HuH-7.5 (cell line): ENCODE data around the gene ATP8B4.
A peak's percentile ranks its signal among the peaks of the same experiment; 100 is the strongest.

Experiments
- DNase-seq: peaks from one replicate; pipeline ENCODE4 v3.0.0; 2011; ENCODE audit warnings: low spot score

The ATP8B4 gene

DNA sequence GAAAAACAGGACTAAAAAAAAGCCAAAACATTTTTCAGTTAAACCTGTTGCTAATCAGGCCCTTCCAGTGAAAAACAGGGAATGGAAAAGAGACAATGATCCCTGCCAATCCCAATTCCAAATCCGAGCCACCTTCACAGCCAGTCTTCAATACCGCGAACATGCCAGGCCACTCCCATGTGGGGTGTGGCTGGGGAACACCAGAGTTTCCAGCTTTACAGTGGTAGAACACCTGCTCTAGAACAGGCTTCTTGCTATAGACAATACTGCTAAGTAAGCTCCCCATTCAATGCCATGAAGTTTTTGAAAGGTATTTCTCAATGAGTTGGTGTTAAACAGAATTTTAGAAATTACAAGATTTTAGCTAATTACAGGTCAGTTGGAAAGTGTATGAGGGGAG is 228.3 kb downstream of the ATP8B4 start:
- no peak for DNase-seq

DNA sequence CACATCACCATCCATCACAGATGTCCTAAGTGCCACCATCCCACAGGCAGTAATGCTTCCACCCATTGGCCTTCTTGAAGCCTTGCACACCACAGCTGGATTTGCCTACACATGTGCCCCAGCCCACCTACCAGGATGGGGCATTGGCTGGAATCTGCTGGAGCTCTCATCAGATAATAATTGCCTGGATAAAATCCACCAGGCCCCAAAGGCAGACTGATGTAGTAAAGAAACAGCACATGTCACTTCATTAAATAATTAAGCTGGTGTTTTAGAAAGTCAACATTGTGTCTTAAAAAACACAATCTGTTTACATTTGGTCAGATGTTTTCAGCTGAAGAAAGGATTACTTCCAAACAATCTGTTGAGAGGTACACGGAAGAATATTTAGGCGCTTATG is 229.5 kb downstream of the ATP8B4 start:
- no peak for DNase-seq

DNA sequence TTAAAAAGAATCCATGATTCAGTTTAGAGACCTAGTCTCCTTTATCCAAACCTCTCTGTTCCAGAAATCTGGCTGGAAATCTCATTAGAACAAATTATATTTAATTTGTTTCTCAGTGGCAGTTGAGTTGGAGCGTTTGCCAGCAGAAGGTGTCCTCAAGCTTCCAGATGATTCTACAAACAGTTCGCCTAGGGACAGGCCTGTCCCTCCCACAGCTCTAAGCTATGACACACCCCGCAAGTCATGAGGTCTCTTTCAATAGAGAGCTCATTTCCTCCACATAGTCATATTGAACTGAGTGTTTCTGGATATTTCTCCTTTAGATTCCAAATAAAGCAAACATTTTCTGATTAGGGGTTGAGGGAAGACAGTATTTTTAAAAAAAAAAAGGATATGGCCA is 230.3 kb downstream of the ATP8B4 start:
- DNase-seq, result no peak

DNA sequence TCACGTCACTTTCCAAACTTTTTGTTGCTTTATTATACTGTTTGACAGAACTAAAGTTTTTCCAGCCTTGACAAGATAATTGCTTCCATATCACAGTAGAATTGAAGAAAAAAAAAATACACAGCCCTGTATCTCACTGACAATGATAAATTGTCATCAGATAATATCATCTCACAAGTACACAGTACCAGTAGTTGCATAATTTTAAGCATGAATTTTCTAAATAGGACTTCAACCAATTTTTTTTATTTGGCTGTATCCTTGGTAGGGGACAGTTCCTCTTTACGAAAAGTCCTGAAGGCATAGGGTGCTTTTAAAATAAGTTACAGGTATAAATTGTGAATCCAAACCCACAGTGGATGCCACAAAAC is 230.7 kb downstream of the ATP8B4 start:
- DNase-seq, result no peak

DNA sequence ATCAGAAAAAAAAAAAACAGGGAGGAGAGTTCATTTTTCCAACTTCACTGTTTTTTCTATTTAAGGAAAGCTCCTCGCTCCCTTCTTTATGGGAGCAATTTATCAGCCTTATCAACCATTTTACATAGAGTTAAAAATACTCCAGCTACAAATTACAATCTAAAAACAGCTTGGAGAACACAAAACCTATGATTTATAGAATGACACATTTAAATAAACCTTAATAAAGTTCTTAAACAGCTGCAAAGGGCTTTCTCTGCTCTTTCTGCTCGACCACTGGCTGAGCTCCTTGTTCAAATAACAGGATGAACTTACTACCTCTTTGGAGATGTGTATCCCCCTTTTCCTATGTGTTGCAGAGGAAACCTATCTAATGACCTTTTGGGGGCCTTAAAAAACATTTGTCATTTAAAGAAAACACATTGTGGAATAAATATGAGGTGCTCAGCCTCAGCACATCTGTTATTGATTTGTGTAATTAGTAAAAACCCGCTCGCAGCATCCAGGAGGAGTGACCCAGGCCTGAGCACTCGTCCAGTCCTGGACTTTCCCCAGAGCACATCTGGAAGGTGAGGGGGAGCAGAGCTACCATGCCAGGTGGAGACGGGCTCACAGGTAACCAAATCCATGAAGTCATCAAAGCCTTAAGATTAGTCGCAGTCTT is 231.2 kb downstream of the ATP8B4 start:
- no peak for DNase-seq

DNA sequence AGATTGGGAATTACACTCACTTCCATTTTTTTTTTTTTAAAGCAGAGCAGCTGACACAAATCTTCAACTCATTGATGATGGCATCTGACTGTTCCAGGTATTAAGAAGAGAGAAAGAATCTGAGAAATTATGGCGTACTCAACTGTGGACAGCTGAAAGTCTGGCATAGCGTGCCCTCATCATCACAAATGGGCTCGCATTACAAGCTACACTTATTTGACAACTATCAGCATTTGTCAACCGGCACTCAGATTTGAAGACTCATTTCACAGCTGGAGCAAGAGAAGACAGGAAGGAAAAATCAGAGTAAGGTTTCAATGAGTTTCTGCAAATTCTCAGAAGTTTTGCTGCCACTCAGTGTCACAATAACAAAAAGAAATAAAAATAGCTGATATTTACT is 235.9 kb downstream of the ATP8B4 start:
- DNase-seq, result no peak

DNA sequence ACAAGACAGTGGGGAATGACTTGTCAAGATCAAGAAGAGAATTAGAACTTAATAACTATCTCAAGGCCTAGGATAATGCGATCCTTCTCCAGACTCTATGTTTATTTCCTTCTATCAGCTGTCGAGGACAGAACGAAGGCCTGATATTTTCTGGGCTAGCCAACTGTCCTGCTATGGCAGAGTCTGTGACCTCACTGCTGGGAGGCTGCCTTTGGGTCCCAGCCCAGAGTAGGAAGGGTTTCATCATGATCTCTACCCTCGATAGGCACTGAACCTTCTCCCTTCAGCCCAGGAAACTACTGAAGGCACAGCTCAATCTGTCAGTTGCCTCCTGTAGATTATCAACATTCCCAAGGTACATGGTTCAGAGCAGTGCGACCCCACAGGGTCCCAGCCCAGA is 237.2 kb downstream of the ATP8B4 start:
- no peak for DNase-seq

DNA sequence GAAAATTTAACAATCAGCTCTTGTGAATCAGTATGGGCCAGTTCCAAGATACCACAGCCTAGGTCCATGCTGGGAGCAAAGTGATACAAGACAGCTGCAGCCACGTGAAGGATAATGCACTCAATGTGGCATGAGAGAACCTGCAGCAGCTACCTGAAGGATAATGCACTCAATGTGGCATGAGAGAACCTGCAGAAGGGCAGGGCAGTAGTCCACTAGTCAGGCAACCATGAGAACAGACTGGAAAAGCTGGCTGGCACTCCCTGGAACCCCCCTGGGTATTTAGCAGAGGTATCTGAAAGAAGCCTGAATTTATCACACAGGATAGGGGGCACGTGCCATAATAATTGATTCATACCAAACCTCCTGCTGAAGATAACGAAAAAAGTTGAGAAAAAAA is 237.6 kb downstream of the ATP8B4 start:
- no peak for DNase-seq

DNA sequence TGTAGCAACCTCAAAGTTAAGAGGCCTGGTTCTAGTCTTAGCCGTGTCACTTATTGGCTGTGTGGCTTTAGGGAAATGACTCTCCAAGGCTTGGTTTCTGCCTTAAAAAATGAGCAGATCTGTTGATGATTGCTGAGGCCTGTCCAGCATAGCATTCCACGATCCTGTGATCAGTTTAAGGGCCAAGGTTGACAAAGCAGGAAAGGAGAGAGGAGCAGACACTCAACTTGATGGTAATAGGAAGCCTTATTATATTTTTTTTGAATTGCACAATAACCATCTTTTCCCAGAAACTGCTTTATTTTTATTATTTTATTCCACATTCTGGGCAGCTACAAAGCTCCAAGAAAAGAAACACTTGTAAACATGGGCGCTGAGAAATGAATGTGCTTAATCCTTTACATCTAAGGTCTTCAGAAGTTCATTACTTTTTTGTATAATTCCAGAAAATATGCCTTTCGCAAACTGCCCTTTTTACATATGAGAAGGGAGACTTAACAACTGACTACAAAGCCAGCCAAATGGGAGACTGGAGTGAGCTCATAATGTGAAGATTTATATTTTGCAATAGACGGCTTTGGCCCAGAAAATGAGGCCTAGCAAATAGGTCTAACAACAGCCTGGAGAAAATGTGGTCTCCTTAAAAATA is 241.0 kb downstream of the ATP8B4 start:
- DNase-seq, result no peak

DNA sequence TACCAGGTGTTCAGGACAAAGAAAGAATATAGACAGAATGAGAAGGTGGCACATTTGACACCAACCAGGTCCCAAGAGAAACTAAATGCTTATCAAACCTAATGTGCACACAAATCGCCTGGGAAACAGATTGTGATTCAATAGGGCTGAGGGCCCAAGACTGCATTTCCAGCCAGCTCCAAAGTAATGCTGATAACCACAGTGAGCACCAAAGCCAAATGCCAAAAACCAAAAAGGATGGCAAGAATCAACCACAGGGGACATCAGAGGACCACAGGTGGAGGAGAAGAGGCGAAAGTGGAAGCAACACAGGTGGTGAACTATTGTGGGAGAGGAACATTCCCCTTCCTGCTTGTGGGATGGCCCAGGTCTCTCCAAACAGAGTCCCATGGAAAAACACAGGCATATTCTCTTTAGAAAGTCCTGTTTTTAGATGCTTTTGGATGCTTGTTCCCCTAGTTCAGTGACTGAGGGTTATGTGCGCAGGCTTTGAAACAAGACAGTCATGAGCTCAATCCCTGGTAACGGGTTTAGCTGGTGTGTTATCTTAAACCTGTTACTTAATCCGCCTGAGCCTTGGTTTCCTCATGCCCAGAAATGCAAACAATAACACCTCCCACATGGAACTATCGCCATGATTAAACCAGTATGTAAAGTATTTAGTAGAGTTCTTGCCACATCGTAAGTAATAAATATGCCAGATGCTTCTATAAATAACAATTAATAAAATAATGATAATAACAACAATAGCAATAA is 241.7 kb downstream of the ATP8B4 start:
- DNase-seq, result no peak

DNA sequence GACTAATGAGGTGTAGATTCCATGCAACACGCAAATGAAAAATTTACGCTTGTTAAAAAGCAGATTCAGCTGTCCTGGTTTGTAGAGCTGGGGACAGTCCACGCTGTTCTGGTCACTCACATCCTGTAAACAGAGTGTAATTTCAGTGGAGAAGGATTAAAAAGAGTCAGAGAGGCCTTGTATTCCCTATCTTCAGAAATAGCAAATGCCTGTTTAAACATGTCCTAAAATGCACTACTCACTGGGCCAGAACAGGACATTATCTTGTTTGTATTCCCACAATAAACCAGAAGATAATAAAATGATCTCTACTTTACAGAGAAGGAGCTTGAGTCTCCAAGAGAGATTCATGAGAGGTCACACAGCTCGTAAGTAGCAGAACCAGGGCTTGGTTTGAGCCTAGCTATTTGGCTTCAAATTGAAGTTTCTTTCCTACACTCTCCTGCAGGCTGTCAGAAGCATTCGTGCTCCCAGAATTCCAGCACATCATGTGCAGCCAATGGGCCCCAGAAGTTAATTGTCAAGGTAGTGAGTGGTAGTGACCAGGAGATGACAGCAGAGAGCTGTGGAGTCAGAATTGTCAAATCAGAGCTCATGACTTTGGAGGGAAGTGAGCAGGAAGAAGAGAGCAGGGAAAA is 242.5 kb downstream of the ATP8B4 start:
- DNase-seq, result peak; percentile 12

DNA sequence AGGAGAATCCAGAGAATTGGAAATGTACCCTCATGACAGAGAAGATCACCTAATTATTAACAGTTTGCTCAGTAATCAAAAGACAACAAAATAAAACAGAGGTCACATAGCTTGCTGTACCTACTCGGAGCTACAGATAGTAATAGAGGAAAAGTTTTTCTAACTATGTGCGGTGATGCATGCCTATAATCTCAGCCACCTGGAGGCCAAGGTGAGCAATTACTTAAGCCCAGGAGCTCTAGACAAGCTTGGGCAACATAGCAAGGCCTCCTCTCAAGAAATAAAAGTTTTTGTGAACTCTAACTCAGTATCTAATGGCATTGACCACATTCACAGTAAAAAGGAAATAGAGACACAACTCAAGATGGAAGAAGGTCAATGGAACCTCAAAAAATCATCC is 243.6 kb downstream of the ATP8B4 start:
- DNase-seq, result no peak

DNA sequence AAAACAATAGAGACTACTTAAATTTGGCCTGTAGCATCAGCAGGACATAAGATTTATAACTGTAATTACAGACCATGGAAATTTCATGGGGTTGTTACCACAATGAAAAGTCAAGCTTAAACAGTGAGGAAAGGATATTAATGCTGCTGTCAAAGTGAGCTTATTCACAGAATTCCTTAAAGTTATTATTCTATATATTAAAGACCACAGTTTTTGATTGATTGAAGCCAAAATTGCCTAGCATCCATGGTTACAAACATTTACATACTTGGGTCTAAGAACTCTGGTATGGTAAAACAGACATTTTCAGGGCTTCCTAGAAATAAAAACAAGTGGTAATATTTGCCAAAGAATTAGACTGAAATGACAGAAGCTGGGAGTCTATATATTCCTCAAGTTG is 248.6 kb downstream of the ATP8B4 start:
- DNase-seq, result no peak

DNA sequence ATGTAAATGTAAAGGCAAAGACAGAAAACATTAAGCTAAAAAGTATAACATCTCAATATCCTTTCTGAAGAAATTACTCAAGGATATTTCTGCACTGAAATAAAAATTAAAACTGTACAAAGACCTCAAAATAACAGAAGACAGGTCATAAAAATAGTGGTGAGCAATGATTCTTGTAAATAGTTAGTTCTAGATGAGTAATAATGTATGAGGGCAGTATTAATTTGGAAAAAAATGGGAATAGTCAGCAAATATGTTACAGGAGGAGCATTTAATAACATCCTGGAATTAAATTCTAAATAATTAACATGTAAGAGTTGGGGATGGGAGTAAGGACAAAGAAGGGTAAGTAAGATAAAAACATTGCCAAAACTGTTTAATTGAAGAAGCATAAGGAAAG is 250.7 kb downstream of the ATP8B4 start:
- no peak for DNase-seq

DNA sequence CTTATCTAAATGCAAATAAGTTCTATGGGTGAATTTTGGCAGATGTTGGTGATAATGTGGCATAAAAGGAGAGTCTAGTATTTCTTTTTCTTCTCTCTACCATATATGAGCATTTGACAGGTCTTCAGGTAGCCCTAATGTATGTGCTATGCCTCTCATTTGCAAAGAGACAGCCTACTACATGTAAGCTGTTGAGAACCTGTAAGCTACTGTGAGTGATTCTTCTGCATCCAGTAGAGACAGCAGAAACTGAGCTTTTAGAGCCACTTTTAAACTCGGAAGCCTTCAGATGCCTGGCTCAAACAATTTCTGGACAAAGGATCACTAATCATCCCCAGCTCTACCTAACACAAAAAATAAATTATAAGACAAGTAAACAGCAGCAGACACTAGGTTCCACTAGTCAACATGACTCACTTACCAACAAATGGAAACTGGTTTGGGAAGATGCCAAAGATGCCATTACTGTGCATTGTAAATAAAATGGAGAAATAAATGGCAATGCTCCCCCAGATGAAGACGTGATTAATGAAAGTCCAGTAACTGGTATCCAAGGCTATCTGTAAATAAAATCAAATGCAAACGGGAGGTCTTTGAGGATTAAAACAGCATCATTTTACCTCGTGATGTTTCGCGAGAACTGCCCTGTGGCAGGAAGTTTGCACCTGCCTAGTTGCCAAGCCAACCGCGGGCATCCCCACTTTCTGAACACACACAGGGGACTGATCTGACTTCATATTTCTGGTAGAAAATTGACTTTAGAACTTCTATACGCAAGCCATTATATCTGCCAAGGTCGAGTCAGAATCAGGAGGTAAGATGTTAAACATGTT is 252.9 kb downstream of the ATP8B4 start:
- DNase-seq, result no peak

DNA sequence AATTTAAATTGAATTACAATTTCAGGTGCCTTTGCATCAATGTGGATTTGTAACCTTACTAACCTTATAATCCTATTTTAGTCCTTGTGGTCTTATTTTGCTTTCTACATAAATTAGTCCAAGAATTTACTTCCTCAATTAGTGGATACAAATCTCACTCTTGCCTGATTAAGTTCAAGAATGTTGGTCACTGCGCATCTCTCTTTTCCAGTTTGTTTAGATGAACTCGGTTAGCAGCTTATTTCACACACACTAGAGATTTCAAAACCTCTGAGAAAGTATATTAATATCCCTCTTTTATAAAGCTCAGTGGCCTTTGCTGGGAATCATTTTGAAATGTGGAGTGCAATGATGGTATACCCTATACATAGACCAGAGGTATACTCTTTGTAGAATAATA is 254.8 kb downstream of the ATP8B4 start:
- no peak for DNase-seq

DNA sequence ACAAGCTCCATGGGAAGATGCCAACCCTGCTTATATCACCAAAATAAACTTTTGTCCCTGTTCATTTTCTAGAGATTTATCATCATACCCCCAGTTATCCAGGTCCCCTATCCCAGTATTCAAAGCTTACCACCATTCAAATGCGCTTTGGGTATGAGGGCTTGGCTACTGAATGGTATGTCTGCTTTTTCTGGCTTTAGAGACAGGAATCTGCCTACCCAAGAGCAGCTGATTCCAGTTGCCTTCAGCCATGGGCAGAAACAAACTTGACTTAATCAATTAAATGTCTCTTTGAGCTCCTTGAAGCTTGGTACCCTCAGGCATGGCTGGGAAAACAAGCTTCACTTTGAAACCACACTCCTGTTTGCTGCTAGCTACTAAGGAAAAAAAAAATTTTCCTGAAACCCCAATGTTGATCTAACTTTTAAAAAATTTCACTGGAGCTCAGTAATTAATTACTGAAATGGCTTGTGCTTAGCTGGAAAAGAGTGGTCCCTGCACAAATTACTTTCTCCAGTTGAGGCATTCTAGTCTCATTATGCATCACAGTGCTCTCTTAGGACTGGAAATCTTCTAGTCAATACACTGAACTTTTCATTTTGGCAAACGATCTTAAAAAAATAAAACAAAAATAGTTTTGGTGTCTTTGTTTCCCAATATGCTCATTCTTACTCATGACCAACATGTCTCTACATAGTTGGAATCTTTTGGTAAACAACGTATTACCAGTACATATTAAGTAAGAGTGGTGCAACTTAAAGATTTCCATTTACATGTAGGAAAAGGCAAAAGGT is 255.4 kb downstream of the ATP8B4 start:
- no peak for DNase-seq

DNA sequence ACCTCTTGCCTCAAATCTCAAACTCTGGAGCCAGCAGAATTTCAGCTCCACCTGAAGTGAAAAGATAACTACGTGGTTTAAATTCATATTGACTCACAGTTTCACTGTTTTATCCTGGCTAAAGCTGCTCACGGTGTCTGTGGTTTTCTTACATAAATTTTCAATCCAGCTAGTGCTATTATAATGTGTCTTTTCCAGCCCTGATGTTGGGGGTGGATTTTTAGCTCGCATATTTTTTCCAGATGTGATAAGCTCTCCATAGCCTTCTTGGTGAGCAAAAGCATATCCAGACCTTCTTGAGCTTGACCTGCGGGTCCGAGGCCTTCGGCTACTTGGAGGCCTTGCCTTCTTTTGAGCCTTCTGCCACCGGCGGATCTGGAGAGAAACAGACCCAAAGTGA is 258.9 kb downstream of the ATP8B4 start:
- no peak for DNase-seq

DNA sequence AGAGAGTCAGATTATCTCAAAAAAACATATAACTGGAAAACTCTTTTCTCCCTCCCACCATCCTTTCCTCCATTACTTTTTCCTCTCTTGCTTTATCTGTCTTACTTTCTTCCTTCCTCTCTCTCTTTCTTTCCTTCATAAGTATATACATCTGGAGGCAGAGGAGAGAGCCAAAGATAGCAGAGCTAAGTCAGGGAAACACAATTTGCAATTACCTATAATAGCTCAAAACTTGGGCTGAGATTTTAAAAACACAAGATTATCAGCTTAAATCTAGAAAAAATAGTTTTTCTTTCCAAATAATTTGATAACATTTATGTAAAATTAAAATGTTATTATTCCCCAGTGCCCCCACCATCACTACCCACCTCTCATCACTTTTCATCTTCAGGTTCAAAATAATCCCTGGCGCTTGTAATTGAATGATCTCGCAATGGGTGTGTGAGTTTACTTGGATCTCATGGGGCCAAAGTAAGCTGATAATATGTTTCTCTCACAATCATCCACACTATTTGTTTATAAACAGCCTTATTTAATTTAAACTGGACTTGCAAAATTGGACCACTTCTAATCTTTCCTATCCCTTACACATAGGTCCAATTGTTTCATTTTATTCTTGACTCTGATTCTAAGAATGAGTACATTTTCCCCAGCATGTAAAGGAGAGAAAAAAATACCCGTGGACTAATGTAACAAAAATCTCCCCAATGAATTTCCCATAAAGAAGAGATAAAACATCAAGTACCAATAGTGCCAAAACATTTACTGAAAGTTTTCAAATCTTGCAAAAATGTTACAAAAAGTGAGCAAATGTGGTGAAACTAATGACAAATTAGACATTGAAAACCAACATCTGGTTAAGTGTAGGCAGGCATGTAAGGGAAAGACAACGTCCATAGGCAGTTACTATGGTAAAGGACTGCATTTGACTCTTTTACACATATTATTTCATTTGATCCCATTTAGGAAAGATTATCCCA is 261.2 kb downstream of the ATP8B4 start:
- DNase-seq, result no peak
